Sigmoid colon (tissue), 7 donors: ENCODE measurements around the gene COMP. TPM values are rescaled to one million over a fixed set of nuclear protein-coding genes. Genes with fewer than 3 reads are reported as not detected.
A peak's percentile ranks its signal among the peaks of the same experiment; 100 is the strongest.

ENCODE experiments used
- DNase-seq: peaks from one replicate; pipeline ENCODE4 v3.0.0-alpha.2; 2019
- H3K27ac ChIP-seq, 4 donors: fragments of 200-600 bp; sonication (generic); one replicate each; pipeline ENCODE4 v1.5.1; 2016 to 2019; ENCODE audit warnings: mild to moderate bottlenecking in 1 of 4
- H3K27me3 ChIP-seq, 3 donors: fragments of 200-600 bp; sonication (generic); one replicate each; pipeline ENCODE4 v1.5.1; 2019; ENCODE audit warnings: mild to moderate bottlenecking in 1 of 3
- H3K36me3 ChIP-seq, 4 donors: fragments of 200-600 bp; sonication (generic); one replicate each; pipeline ENCODE4 v1.5.1; 2016 to 2019
- H3K4me1 ChIP-seq, 4 donors: fragments of 200-600 bp; sonication (generic); one replicate each; pipeline ENCODE4 v1.5.1; 2017 to 2019
- H3K4me3 ChIP-seq, 4 donors: fragments of 200-600 bp; sonication (generic); one replicate each; pipeline ENCODE4 v1.5.1; 2017 to 2019; ENCODE audit warnings: mild to moderate bottlenecking in 2 of 4, moderate library complexity in 1 of 4
- H3K9me3 ChIP-seq, 4 donors: fragments of 200-600 bp in 3 of 4; sonication (generic) in 3 of 4; one replicate each; pipeline versions ENCODE4 v1.5.1 to v1.6.1; 2013 to 2019
- EP300 ChIP-seq, 4 donors: sonication (generic); formaldehyde crosslinking; IDR thresholded peaks; one replicate each; pipeline ENCODE4 v1.6.1; 2017; ENCODE audit warnings: antibody characterized with exemption in 4 of 4
- POLR2A ChIP-seq, 2 donors: fragments of 450-650 bp; IDR thresholded peaks; one replicate each; pipeline ENCODE4 v1.6.1; 2016; ENCODE audit warnings: antibody characterized with exemption in 2 of 2, mild to moderate bottlenecking in 2 of 2, moderate library complexity in 2 of 2
- POLR2AphosphoS5 ChIP-seq, 4 donors: sonication (generic); formaldehyde crosslinking; IDR thresholded peaks; one replicate each; pipeline ENCODE4 v1.6.1; 2017; ENCODE audit warnings: antibody characterized with exemption in 4 of 4
- WGBS, 2 donors: extraction: QIAGEN DNeasy Blood & Tissue Kit; methylation state at CpG; one replicate each; pipeline ENCODE4 v1.1.7; 2013; 5-methylcytosine and 5-hydroxymethylcytosine counted together
- intact Hi-C: fragments of 100-400 bp; cut with DNase I; formaldehyde crosslinking; loops from one replicate; pipeline ENCODE4 v1.15.1; 2023
- polyA plus RNA-seq, 3 donors: library from polyadenylated mRNA; stranded (reverse); fragments of 200-250 nt; gene quantifications; one replicate each; pipeline ENCODE4 v1.2.3, GENCODE V29; 2013
- total RNA-seq, 4 donors: library from RNA; depleted of rRNA; stranded (reverse); fragments of >200 nt; gene quantifications; one replicate each; pipeline ENCODE4 v1.1.0, GENCODE V29; 2016
- TF ChIP-seq, protein P1 (sequence below), 4 experiments: fragments of 450-650 bp in 3 of 4; fragments of 200-600 bp in 1 of 4; IDR thresholded peaks; one replicate each; pipeline ENCODE4 v1.5.1; 2016 to 2019; ENCODE audit warnings: antibody characterized with exemption in 4 of 4, mild to moderate bottlenecking in 3 of 4, moderate library complexity in 2 of 4
- donor health status: healthy with polysubstance abuse.
- donor health status: Bipolar disorder and iron deficiency.
- donor health status: healthy.

The COMP gene
- total and polyA plus RNA-seq, 7 donors: 0.22 to 6.9 (median 0.66) TPM; not detected in 2

DNA sequence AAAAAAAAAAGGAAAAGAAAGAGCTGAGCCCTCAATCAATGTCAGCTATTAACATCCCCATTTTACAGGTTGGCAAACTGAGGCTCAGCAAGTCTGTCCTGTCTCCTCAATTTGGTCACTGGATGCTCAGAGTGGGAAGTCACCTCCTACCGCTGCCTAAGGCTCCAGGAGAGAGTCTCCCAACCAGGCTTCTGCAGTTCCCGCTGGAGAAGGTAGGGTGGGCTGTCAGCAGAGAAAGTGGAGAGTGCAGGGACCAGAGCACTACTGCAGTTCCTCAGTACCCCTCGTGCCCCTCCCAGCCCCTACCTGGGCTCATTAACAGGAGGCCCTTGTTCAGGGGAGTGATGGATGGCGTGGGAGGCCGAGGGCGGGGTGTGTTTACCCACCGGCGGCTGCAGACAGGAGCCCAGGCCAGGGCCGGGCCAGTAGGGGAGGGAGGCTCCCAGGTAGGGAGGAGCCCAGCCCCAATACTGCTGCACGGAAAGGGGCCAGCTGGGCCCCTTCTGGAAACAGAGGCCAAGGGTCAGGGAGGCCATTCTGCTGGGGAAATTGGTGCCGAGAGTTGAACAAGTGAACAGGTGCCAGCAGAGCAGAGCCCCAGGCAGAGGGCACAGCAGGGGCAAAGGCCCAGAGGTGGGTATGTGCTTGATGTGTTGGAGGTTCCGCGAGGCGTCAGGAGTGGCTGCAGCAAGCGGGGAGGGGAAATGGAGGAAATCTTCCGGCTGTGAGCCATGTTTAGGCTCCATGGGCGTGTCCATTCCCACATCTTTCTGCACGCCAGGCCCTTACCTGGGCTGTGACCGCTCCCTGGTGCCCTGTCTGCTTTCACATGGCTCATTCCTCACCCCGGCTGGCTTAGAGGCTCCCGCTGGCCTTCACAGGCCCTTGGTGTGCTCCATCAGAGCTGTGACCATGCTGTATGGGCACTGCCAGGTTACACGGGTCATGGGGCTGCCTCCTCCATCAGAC is 7.6 kb upstream of the COMP start:
- WGBS, 2 donors: 14 to 48% methylated on average over 22 of the region's 22 CpGs
- peak; percentile 51 for DNase-seq
- Histone ChIP-seq H3K4me1 (peaks cover 0 to 6% (median 2%) of the 10 kb centered on the region in 4 donors), H3K9me3 (no peaks in the 10 kb centered on the region), H3K36me3 (no peaks in the 10 kb centered on the region), H3K4me3 (no peak overlapping the region), H3K27ac (no peak overlapping the region), H3K27me3 (peaks cover 5 to 70% (median 29%) of the 10 kb centered on the region in 3 donors)
- TF ChIP-seq, protein P1, sequence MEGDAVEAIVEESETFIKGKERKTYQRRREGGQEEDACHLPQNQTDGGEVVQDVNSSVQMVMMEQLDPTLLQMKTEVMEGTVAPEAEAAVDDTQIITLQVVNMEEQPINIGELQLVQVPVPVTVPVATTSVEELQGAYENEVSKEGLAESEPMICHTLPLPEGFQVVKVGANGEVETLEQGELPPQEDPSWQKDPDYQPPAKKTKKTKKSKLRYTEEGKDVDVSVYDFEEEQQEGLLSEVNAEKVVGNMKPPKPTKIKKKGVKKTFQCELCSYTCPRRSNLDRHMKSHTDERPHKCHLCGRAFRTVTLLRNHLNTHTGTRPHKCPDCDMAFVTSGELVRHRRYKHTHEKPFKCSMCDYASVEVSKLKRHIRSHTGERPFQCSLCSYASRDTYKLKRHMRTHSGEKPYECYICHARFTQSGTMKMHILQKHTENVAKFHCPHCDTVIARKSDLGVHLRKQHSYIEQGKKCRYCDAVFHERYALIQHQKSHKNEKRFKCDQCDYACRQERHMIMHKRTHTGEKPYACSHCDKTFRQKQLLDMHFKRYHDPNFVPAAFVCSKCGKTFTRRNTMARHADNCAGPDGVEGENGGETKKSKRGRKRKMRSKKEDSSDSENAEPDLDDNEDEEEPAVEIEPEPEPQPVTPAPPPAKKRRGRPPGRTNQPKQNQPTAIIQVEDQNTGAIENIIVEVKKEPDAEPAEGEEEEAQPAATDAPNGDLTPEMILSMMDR (IDR thresholded peaks at IDR 0.05): no peak
- no peak for TF ChIP-seq POLR2A (IDR thresholded peaks at IDR 0.05)
- TF ChIP-seq POLR2AphosphoS5 (IDR thresholded peaks at IDR 0.05): no peak
- no peak for TF ChIP-seq EP300 (IDR thresholded peaks at IDR 0.05)
- intact Hi-C loops: no loop called here

DNA sequence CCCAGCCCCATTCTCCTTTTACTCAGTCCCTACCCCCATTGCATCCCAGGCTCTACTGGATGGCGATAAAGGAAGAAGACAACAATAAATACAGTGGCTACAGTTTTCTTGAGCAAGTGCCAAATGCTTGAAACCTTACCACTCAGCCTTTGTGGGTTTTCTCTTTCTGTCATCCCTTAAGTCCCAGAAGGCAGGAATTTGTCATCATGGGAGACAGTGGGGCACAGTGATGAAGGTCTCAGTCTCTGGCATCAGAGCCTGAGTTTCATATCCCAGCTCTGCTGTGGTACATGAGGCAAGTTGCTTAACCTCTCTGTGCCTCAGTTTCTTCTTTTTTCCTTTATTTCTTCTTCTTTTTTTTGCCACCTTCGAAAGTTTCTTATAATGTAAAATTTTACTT is 5.1 kb upstream of the COMP start:
- no peak for DNase-seq
- intact Hi-C loops: no loop called here
- Histone ChIP-seq H3K27me3 (peaks cover 11 to 91% (median 43%) of the 10 kb centered on the region in 3 donors), H3K9me3 (no peaks in the 10 kb centered on the region), H3K36me3 (no peaks in the 10 kb centered on the region), H3K4me3 (no peak overlapping the region), H3K27ac (no peak overlapping the region), H3K4me1 (peaks cover 0 to 7% (median 2%) of the 10 kb centered on the region in 4 donors)
- 47 to 82% methylated on average over 2 of the region's 2 CpGs for WGBS, 2 donors
- no peak for TF ChIP-seq POLR2AphosphoS5 (IDR thresholded peaks at IDR 0.05)
- TF ChIP-seq POLR2A (IDR thresholded peaks at IDR 0.05): no peak
- no peak for TF ChIP-seq EP300 (IDR thresholded peaks at IDR 0.05)
- TF ChIP-seq, protein P1 (IDR thresholded peaks at IDR 0.05): no peak

DNA sequence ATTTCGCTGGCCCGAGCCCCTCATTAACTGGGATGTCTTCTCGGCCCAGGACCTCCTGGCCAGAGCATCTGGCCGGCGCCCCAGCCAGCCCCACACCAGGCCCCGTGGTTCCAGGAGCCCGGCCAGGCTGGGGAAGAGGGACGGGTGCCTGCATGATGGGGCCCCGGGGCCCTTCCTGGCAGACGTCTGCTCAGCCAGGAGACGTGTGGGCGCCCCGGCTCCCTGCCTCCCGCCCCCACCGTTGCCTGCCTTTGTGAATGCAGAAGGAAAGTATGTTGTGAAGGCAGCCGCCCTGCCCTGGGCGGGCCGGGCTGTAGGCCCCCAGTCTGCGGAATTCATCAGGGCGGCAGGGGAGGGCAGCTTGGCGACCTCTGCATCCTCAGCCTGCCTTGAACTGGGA is 4.4 kb upstream of the COMP start:
- no peak for DNase-seq
- no peaks in the 10 kb centered on the region for H3K9me3 ChIP-seq
- 16 to 17% methylated on average over 21 of the region's 21 CpGs for WGBS, 2 donors
- H3K27ac ChIP-seq: no peak overlapping the region
- H3K36me3 ChIP-seq: no peaks in the 10 kb centered on the region
- TF ChIP-seq POLR2A (IDR thresholded peaks at IDR 0.05) (no peak), POLR2AphosphoS5 (IDR thresholded peaks at IDR 0.05) (no peak), EP300 (IDR thresholded peaks at IDR 0.05) (no peak)
- TF ChIP-seq, protein P1 (IDR thresholded peaks at IDR 0.05): no peak
- H3K4me3 ChIP-seq: no peak overlapping the region
- peaks cover 18 to 91% (median 50%) of the 10 kb centered on the region in 3 donors for H3K27me3 ChIP-seq
- intact Hi-C loops: no loop called here
- peaks cover 0 to 14% (median 9%) of the 10 kb centered on the region in 4 donors for H3K4me1 ChIP-seq

DNA sequence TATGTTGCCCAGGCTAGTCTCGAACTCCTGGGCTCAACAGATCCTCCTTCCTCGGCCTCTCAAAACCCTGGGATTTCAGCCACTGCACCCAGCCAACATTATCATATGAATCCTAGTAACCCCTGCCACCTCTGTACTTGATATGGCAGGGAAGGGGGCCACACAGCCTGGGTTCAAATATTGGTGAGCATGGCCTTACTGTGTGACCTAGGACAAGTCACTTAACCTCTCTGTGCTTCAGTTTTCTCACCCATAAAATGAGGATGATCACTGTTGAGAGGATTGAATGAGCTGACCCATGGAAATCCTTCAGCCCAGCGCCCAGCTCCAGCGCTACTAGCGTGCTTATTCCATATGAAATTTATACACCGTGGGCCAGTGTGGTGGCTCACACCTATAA is 3.6 kb upstream of the COMP start:
- peaks cover 0 to 22% (median 17%) of the 10 kb centered on the region in 4 donors for H3K4me1 ChIP-seq
- no peak overlapping the region for H3K4me3 ChIP-seq
- no peak overlapping the region for H3K27ac ChIP-seq
- no peaks in the 10 kb centered on the region for H3K36me3 ChIP-seq
- H3K9me3 ChIP-seq: no peaks in the 10 kb centered on the region
- TF ChIP-seq, protein P1 (IDR thresholded peaks at IDR 0.05): no peak
- no peak for TF ChIP-seq POLR2AphosphoS5 (IDR thresholded peaks at IDR 0.05)
- TF ChIP-seq EP300 (IDR thresholded peaks at IDR 0.05): no peak
- no peak for TF ChIP-seq POLR2A (IDR thresholded peaks at IDR 0.05)
- intact Hi-C loops: no loop called here
- no peak for DNase-seq
- peaks cover 26 to 96% (median 59%) of the 10 kb centered on the region in 3 donors for H3K27me3 ChIP-seq
- 89 to 96% methylated on average over 6 of the region's 6 CpGs for WGBS, 2 donors
